Measurements from ENCODE around the gene POTEJ. TPM values are rescaled to one million over a fixed set of nuclear protein-coding genes. Genes with fewer than 3 reads are reported as not detected.
"Not testable (repeated sequence)": the region's sequence is repeated elsewhere in the genome, so short reads cannot be mapped to it uniquely, and the experiment has no call there.

The POTEJ gene
- total and polyA plus RNA-seq, 2 donors (not counting 1 experiment from before 2014, with no cell fraction given): not detected

- H2AFZ ChIP-seq (ENCODE audit: insufficient read depth, low read depth, low read length, poor library complexity, severe bottlenecking); DNase-seq; H3K27me3 Mint-ChIP-seq; intact Hi-C loops (cut with micrococcal nuclease); H3K9me3 Mint-ChIP-seq (ENCODE audit: insufficient read depth); H3K4me2 ChIP-seq (replicated peaks; ENCODE audit: low read depth, low read length, poor library complexity, severe bottlenecking); H3K4me1 ChIP-seq (ENCODE audit: control insufficient read depth in 2 of 2, insufficient read depth in 2 of 2, low read length in 2 of 2); H3K4me3 ChIP-seq (ENCODE audit: control extremely low read depth in 1 of 5, extremely low read depth in 1 of 5, insufficient read depth in 1 of 5, low read depth in 2 of 5, low read length in 4 of 5); CTCF ChIA-PET; H3K36me3 ChIP-seq (replicated peaks in 1 of 2; ENCODE audit: control extremely low read depth in 1 of 2, control insufficient read depth in 1 of 2, extremely low read depth in 1 of 2, insufficient read depth in 2 of 2, low read length in 1 of 2); POLR2A ChIA-PET; H3K79me2 ChIP-seq (ENCODE audit: control insufficient read depth, insufficient read depth, low read length); H3K9ac ChIP-seq (ENCODE audit: low read length); H3K4me1 Mint-ChIP-seq; H3K27ac Mint-ChIP-seq; H3K27ac ChIP-seq (ENCODE audit: low read length in 2 of 2); ATAC-seq (ENCODE audit: low read depth); H3K9me3 ChIP-seq (ENCODE audit: control extremely low read depth in 1 of 3, control insufficient read depth in 2 of 3, insufficient read depth in 1 of 3, low read length in 2 of 3); H3K4me3 Mint-ChIP-seq; H3K27me3 ChIP-seq (replicated peaks in 1 of 4; ENCODE audit: control extremely low read depth in 1 of 4, control insufficient read depth in 3 of 4, insufficient read depth in 4 of 4, low read length in 3 of 4); H4K20me1 ChIP-seq (ENCODE audit: control insufficient read depth, insufficient read depth, low read length, poor library complexity, severe bottlenecking): not testable (repeated sequence)
- whole genome bisulfite sequencing (ENCODE audit: insufficient coverage): no CpG with 5 or more reads among the region's 9 CpGs
These were observed 11.3 kb upstream of the POTEJ start for GRCh38 chr2:130599926-130600325.

- H3K79me2 ChIP-seq (ENCODE audit: control insufficient read depth, insufficient read depth, low read length); H3K4me3 ChIP-seq (ENCODE audit: control extremely low read depth in 1 of 5, extremely low read depth in 1 of 5, insufficient read depth in 1 of 5, low read depth in 2 of 5, low read length in 4 of 5); H2AFZ ChIP-seq (ENCODE audit: insufficient read depth, low read depth, low read length, poor library complexity, severe bottlenecking); H3K9me3 Mint-ChIP-seq (ENCODE audit: insufficient read depth); H3K27me3 ChIP-seq (replicated peaks in 1 of 4; ENCODE audit: control extremely low read depth in 1 of 4, control insufficient read depth in 3 of 4, insufficient read depth in 4 of 4, low read length in 3 of 4); POLR2A ChIA-PET; intact Hi-C loops (cut with micrococcal nuclease); CTCF ChIA-PET; H3K36me3 ChIP-seq (replicated peaks in 1 of 2; ENCODE audit: control extremely low read depth in 1 of 2, control insufficient read depth in 1 of 2, extremely low read depth in 1 of 2, insufficient read depth in 2 of 2, low read length in 1 of 2); ATAC-seq (ENCODE audit: low read depth); H3K4me2 ChIP-seq (replicated peaks; ENCODE audit: low read depth, low read length, poor library complexity, severe bottlenecking); H3K27ac Mint-ChIP-seq; H3K4me1 Mint-ChIP-seq; H3K27ac ChIP-seq (ENCODE audit: low read length in 2 of 2); H3K27me3 Mint-ChIP-seq; H3K9me3 ChIP-seq (ENCODE audit: control extremely low read depth in 1 of 3, control insufficient read depth in 2 of 3, insufficient read depth in 1 of 3, low read length in 2 of 3); DNase-seq; H3K4me1 ChIP-seq (ENCODE audit: control insufficient read depth in 2 of 2, insufficient read depth in 2 of 2, low read length in 2 of 2); H3K9ac ChIP-seq (ENCODE audit: low read length); H3K4me3 Mint-ChIP-seq; H4K20me1 ChIP-seq (ENCODE audit: control insufficient read depth, insufficient read depth, low read length, poor library complexity, severe bottlenecking): not testable (repeated sequence)
- WGBS (ENCODE audit: insufficient coverage): no CpG with 5 or more reads among the region's 15 CpGs
These were observed 9.5 kb upstream of the POTEJ start for GRCh38 chr2:130601648-130602302.

- H3K4me3 ChIP-seq (ENCODE audit: control extremely low read depth in 1 of 5, extremely low read depth in 1 of 5, insufficient read depth in 1 of 5, low read depth in 2 of 5, low read length in 4 of 5); H3K4me2 ChIP-seq (replicated peaks; ENCODE audit: low read depth, low read length, poor library complexity, severe bottlenecking); H3K79me2 ChIP-seq (ENCODE audit: control insufficient read depth, insufficient read depth, low read length); H3K9me3 ChIP-seq (ENCODE audit: control extremely low read depth in 1 of 3, control insufficient read depth in 2 of 3, insufficient read depth in 1 of 3, low read length in 2 of 3); H3K9ac ChIP-seq (ENCODE audit: low read length); H3K27ac Mint-ChIP-seq; H3K27ac ChIP-seq (ENCODE audit: low read length in 2 of 2); H2AFZ ChIP-seq (ENCODE audit: insufficient read depth, low read depth, low read length, poor library complexity, severe bottlenecking); H3K27me3 Mint-ChIP-seq; CTCF ChIA-PET; POLR2A ChIA-PET; H4K20me1 ChIP-seq (ENCODE audit: control insufficient read depth, insufficient read depth, low read length, poor library complexity, severe bottlenecking); H3K36me3 ChIP-seq (replicated peaks in 1 of 2; ENCODE audit: control extremely low read depth in 1 of 2, control insufficient read depth in 1 of 2, extremely low read depth in 1 of 2, insufficient read depth in 2 of 2, low read length in 1 of 2); intact Hi-C loops (cut with micrococcal nuclease); H3K9me3 Mint-ChIP-seq (ENCODE audit: insufficient read depth); ATAC-seq (ENCODE audit: low read depth); DNase-seq; H3K4me3 Mint-ChIP-seq; H3K4me1 ChIP-seq (ENCODE audit: control insufficient read depth in 2 of 2, insufficient read depth in 2 of 2, low read length in 2 of 2); H3K4me1 Mint-ChIP-seq; H3K27me3 ChIP-seq (replicated peaks in 1 of 4; ENCODE audit: control extremely low read depth in 1 of 4, control insufficient read depth in 3 of 4, insufficient read depth in 4 of 4, low read length in 3 of 4): not testable (repeated sequence)
- WGBS (ENCODE audit: insufficient coverage): no CpG with 5 or more reads among the region's 17 CpGs
These were observed 2.8 kb upstream of the POTEJ start for GRCh38 chr2:130608276-130609001.

Data from B cell (primary cell).